ENCODE data around the gene PEX10. TPM values are rescaled to one million over a fixed set of nuclear protein-coding genes. Genes with fewer than 3 reads are reported as not detected.

Gene PEX10
- total and polyA plus RNA-seq, 10 of the 15 experiments (the other 5 are each of a cell fraction or from before 2014, with no cell fraction given), result 0.24 to 24.9 (median 16.8) TPM; not detected in 1

DNA sequence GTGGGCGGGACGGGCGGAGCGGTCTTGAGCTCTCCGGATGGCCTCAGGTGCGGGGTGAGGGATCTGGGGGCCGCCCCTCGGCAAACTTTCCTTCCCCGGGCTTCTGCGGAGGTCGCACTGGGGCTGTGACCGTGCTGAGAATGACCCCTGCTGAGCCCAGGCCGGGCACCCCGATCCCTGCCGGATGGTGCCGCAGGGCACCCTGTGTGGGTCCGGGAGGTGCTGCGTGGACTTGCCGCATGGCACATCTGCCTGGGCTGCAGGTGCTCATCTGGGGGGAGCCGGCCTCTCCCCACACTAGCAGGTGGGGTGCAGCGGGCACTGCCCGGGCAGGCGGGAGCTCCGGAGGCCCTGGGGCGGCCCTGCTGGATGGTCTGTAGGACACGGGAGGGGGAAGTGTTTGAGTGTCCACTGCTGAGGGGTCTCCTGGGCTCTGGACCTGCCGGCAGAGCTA lies 31.8 kb upstream of the PEX10 start (continued):
- TF ChIP-seq ZBED1 (IDR thresholded peaks at IDR 0.05; ENCODE audit: borderline replicate concordance) (no peak), RBBP5 (conservative IDR thresholded peaks at IDR 0.05) (no peak), HCFC1 (IDR thresholded peaks at IDR 0.05; ENCODE audit: low read length) (no peak), NFXL1 (IDR thresholded peaks at IDR 0.05; ENCODE audit: borderline replicate concordance) (no peak), ZZZ3 (IDR thresholded peaks at IDR 0.05; ENCODE audit: control insufficient read depth, insufficient read length, low read depth) (no peak), NFYA (IDR thresholded peaks at IDR 0.05; ENCODE audit: borderline replicate concordance, low read depth, low read length) (no peak)
- TF ChIP-seq, protein P1, sequence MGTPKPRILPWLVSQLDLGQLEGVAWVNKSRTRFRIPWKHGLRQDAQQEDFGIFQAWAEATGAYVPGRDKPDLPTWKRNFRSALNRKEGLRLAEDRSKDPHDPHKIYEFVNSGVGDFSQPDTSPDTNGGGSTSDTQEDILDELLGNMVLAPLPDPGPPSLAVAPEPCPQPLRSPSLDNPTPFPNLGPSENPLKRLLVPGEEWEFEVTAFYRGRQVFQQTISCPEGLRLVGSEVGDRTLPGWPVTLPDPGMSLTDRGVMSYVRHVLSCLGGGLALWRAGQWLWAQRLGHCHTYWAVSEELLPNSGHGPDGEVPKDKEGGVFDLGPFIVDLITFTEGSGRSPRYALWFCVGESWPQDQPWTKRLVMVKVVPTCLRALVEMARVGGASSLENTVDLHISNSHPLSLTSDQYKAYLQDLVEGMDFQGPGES (IDR thresholded peaks at IDR 0.05), result no peak
- TF ChIP-seq, protein P2, sequence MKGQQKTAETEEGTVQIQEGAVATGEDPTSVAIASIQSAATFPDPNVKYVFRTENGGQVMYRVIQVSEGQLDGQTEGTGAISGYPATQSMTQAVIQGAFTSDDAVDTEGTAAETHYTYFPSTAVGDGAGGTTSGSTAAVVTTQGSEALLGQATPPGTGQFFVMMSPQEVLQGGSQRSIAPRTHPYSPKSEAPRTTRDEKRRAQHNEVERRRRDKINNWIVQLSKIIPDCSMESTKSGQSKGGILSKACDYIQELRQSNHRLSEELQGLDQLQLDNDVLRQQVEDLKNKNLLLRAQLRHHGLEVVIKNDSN (IDR thresholded peaks at IDR 0.05; ENCODE audit: borderline replicate concordance, extremely low read length, insufficient read depth, low read depth, low read length), result no peak

DNA sequence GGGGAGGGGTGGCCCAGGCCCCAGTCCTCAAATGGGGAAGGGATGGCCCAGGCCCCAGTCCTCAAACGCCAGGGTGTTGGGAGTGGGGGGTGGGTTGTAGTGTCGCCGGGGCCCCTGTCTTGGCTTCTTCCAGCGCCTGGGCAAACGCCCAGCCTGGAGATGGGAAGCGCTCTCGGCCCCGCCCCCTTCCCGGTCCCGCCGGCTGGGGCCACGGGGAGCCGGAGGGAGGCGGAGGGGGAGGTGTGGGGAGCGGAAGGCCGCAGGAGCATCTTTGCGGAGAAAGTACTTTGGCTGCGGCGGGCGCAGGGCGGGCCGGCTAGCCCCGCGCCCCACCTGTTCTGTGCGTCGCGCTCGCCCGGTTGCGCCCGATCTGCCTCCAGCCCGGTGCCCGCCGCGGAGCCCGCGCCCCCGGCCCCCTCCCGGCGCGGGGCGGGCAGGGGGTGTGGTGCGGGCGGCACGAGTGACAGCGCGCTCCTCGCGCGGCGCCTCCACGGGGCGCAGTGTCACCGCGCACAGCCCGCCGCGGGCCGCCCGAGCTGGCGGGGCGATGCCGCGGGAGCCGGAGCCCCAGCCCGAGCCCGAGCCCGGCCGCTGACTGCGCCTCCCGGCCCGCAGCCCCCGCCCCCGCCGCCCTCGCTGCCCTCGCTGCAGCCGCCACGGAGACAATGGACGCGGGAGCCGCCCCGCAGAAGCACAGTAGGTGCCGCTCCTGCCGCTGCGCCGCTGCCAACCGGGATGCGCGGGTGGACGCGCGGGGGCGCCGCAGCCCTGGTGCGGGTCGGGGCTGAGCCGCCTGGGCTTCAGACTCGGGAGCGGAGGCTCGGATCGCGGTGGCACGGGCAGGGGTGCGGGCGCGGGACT lies 31.1 kb upstream of the PEX10 start:
- Histone ChIP-seq H3K4me2 (ENCODE audit: control insufficient read depth, insufficient read depth) (no peak overlapping the region), H2AFZ (ENCODE audit: control insufficient read depth, low read depth, low read length) (no peak overlapping the region), H3K27ac (ENCODE audit: control insufficient read depth, insufficient read depth) (no peak overlapping the region), H3K36me3 (ENCODE audit: control insufficient read depth in 2 of 2, insufficient read depth in 2 of 2, low read length in 1 of 2) (no peaks in the 10 kb centered on the region), H3K79me2 (ENCODE audit: control insufficient read depth, insufficient read depth, low read length) (no peaks in the 10 kb centered on the region), H3K4me1 (ENCODE audit: control insufficient read depth, insufficient read depth, low read length) (peaks cover 11% of the 10 kb centered on the region), H3K4me3 (no peak overlapping the region), H4K20me1 (ENCODE audit: control insufficient read depth, insufficient read depth) (no peaks in the 10 kb centered on the region), H3K9ac (ENCODE audit: control insufficient read depth, insufficient read depth, low read length) (no peak overlapping the region), H3K9me3 (replicated peaks; ENCODE audit: control insufficient read depth, insufficient read depth, low read length) (no peaks in the 10 kb centered on the region), H3K27me3 (replicated peaks in 1 of 2; ENCODE audit: control insufficient read depth in 2 of 2, insufficient read depth in 2 of 2, low read length in 1 of 2) (peaks cover 2 to 5% of the 10 kb centered on the region in 2 experiments; a peak in 3 of 4 replicates)
- BruUV-seq (replicated peaks), result no TSS peak
- 29% methylated on average over 16 of the region's 107 CpGs for WGBS (ENCODE audit: insufficient coverage, insufficient replicate concordance, low lambda C conversion rate, missing lambda C conversion rate)
- ChIA-PET POLR2A (no interaction called here), RAD21 (ENCODE audit: unreplicated experiment) (no interaction called here), SMC1A (ENCODE audit: uncharacterized antibody, unreplicated experiment) (no interaction called here), CTCF (interaction anchor here (0.7 kb wide), 1 partner anchor 290 kb away, joined by 3 read pairs; no protein-coding TSS in a partner anchor)
- in situ Hi-C loops (cut with MboI), result no loop called here
- intact Hi-C loops (cut with micrococcal nuclease; ENCODE audit: unreplicated experiment), result no loop called here
- ATAC-seq (peak; percentile 35; the same call in 2 of the 3 replicates), FAIRE-seq (no peak), DNase-seq (ENCODE audit: low read depth, low spot score) (no peak)
- TF ChIP-seq, protein P3, sequence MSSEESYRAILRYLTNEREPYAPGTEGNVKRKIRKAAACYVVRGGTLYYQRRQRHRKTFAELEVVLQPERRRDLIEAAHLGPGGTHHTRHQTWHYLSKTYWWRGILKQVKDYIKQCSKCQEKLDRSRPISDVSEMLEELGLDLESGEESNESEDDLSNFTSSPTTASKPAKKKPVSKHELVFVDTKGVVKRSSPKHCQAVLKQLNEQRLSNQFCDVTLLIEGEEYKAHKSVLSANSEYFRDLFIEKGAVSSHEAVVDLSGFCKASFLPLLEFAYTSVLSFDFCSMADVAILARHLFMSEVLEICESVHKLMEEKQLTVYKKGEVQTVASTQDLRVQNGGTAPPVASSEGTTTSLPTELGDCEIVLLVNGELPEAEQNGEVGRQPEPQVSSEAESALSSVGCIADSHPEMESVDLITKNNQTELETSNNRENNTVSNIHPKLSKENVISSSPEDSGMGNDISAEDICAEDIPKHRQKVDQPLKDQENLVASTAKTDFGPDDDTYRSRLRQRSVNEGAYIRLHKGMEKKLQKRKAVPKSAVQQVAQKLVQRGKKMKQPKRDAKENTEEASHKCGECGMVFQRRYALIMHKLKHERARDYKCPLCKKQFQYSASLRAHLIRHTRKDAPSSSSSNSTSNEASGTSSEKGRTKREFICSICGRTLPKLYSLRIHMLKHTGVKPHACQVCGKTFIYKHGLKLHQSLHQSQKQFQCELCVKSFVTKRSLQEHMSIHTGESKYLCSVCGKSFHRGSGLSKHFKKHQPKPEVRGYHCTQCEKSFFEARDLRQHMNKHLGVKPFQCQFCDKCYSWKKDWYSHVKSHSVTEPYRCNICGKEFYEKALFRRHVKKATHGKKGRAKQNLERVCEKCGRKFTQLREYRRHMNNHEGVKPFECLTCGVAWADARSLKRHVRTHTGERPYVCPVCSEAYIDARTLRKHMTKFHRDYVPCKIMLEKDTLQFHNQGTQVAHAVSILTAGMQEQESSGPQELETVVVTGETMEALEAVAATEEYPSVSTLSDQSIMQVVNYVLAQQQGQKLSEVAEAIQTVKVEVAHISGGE (CRISPR knock-in tag; IDR thresholded peaks at IDR 0.05), result no peak
- TF ChIP-seq YBX1 (IDR thresholded peaks at IDR 0.05), result no peak
- no peak for TF ChIP-seq NR2F1 (conservative IDR thresholded peaks at IDR 0.05)
- no peak for TF ChIP-seq HDGF (IDR thresholded peaks at IDR 0.05)
- TF ChIP-seq SMC3 (IDR thresholded peaks at IDR 0.05; ENCODE audit: borderline replicate concordance, low read length), result peak; percentile 16; the same call in 1 of the 2 replicates
- TF ChIP-seq NFYB (IDR thresholded peaks at IDR 0.05; ENCODE audit: insufficient read depth, low read depth, low read length), result no peak
- TF ChIP-seq, protein P4, sequence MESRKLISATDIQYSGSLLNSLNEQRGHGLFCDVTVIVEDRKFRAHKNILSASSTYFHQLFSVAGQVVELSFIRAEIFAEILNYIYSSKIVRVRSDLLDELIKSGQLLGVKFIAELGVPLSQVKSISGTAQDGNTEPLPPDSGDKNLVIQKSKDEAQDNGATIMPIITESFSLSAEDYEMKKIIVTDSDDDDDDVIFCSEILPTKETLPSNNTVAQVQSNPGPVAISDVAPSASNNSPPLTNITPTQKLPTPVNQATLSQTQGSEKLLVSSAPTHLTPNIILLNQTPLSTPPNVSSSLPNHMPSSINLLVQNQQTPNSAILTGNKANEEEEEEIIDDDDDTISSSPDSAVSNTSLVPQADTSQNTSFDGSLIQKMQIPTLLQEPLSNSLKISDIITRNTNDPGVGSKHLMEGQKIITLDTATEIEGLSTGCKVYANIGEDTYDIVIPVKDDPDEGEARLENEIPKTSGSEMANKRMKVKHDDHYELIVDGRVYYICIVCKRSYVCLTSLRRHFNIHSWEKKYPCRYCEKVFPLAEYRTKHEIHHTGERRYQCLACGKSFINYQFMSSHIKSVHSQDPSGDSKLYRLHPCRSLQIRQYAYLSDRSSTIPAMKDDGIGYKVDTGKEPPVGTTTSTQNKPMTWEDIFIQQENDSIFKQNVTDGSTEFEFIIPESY (IDR thresholded peaks at IDR 0.05), result no peak
